HepG2 (cell line): ENCODE results near the gene C7orf57. TPM values are rescaled to one million over a fixed set of nuclear protein-coding genes. Genes with fewer than 3 reads are reported as not detected.

Experiments used
- AGO1 ChIP-seq: fragments of 200-400 bp; formaldehyde crosslinking; IDR thresholded peaks from 2 replicates; pipeline ENCODE4 v1.6.1; 2017; ENCODE audit warnings: mild to moderate bottlenecking, low read depth, low read length, moderate library complexity; ENCODE audit not compliant: poor library complexity, severe bottlenecking
- AHR ChIP-seq: IDR thresholded peaks from 2 replicates; pipeline ENCODE4 v1.6.1; 2018; ENCODE audit warnings: missing genetic modification reagents, missing compliant biosample characterization
- CBX5 ChIP-seq: sonication (generic); formaldehyde crosslinking; IDR thresholded peaks from 2 replicates; pipeline ENCODE4 v1.4.0; 2020; ENCODE audit warnings: missing genetic modification reagents, borderline replicate concordance
- CHD2 ChIP-seq: IDR thresholded peaks from 2 replicates; pipeline ENCODE4 v1.6.1; 2011; ENCODE audit warnings: low read depth, low read length, improper control_type of control experiment
- DDIT3 ChIP-seq: sonication (generic); formaldehyde crosslinking; IDR thresholded peaks from 2 replicates; pipeline ENCODE4 v1.4.0; 2020; ENCODE audit warnings: mild to moderate bottlenecking, missing genetic modification reagents
- GMEB1 ChIP-seq: sonication (generic); formaldehyde crosslinking; IDR thresholded peaks from 2 replicates; pipeline ENCODE4 v1.5.1; 2020; ENCODE audit warnings: missing genetic modification reagents, mild to moderate bottlenecking, borderline replicate concordance
- IRF9 ChIP-seq: sonication (generic); formaldehyde crosslinking; IDR thresholded peaks from 2 replicates; pipeline ENCODE4 v1.8.0; 2022; ENCODE audit warnings: missing genetic modification reagents, mild to moderate bottlenecking, borderline replicate concordance
- KDM6A ChIP-seq: IDR thresholded peaks from 2 replicates; pipeline ENCODE4 v1.6.1; 2016; ENCODE audit warnings: low read depth
- KLF12 ChIP-seq: sonication (generic); formaldehyde crosslinking; IDR thresholded peaks from 2 replicates; pipeline ENCODE4 v1.4.0; 2020; ENCODE audit warnings: missing genetic modification reagents, borderline replicate concordance
- KLF6 ChIP-seq: IDR thresholded peaks from 2 replicates; pipeline ENCODE4 v1.8.0; 2016; ENCODE audit warnings: missing biosample characterization, missing genetic modification reagents
- MBD4 ChIP-seq: IDR thresholded peaks from 2 replicates; pipeline ENCODE4 v1.6.1; 2012; ENCODE audit warnings: low read length, inconsistent platforms, borderline replicate concordance
- MED1 ChIP-seq: sonication (generic); formaldehyde crosslinking; IDR thresholded peaks from 2 replicates; pipeline ENCODE4 v1.4.0; 2020; ENCODE audit warnings: missing genetic modification reagents
- NFKB2 ChIP-seq: sonication (generic); formaldehyde crosslinking; IDR thresholded peaks from 2 replicates; pipeline ENCODE4 v1.4.0; 2020; ENCODE audit warnings: missing genetic modification reagents, borderline replicate concordance
- NKX3-1 ChIP-seq: sonication (generic); formaldehyde crosslinking; IDR thresholded peaks from 2 replicates; pipeline ENCODE4 v1.5.0; 2020; ENCODE audit warnings: missing genetic modification reagents
- POLR2G ChIP-seq: fragments of 200-400 bp; formaldehyde crosslinking; IDR thresholded peaks from 2 replicates; pipeline ENCODE4 v1.6.1; 2018; ENCODE audit warnings: mild to moderate bottlenecking, low read depth, low read length, moderate library complexity
- RAD21 ChIP-seq: fragments of 450-650 bp; formaldehyde crosslinking; IDR thresholded peaks from 2 replicates; pipeline ENCODE4 v1.5.0; 2020; ENCODE audit warnings: mild to moderate bottlenecking
- RARA ChIP-seq: IDR thresholded peaks from 2 replicates; pipeline ENCODE4 v1.6.1; 2016; ENCODE audit warnings: missing genetic modification reagents, missing compliant biosample characterization
- RBFOX2 ChIP-seq: fragments of 200-400 bp; formaldehyde crosslinking; IDR thresholded peaks from 2 replicates; pipeline ENCODE4 v1.6.1; 2017; ENCODE audit warnings: low read depth, mild to moderate bottlenecking, low read length
- REST ChIP-seq, 2 experiments: IDR thresholded peaks; 2 replicates each; pipeline ENCODE4 v1.6.1; 2011 to 2012; ENCODE audit warnings: low read length in 2 of 2, borderline replicate concordance in 1 of 2, low read depth in 1 of 2, mild to moderate bottlenecking in 1 of 2, moderate library complexity in 1 of 2
- RFX1 ChIP-seq: fragments of 450-650 bp; IDR thresholded peaks from 2 replicates; pipeline ENCODE4 v1.6.1; 2017
- SP5 ChIP-seq: IDR thresholded peaks from 2 replicates; pipeline ENCODE4 v1.6.1; 2016; ENCODE audit warnings: low read depth, borderline replicate concordance
- ZFX ChIP-seq: sonication (generic); formaldehyde crosslinking; IDR thresholded peaks from 2 replicates; pipeline ENCODE4 v1.4.0; 2020; ENCODE audit warnings: mild to moderate bottlenecking, low read depth, missing genetic modification reagents, moderate library complexity
- ZMAT3 ChIP-seq: sonication (generic); formaldehyde crosslinking; conservative IDR thresholded peaks from 2 replicates; pipeline ENCODE4 v1.7.0; 2021; ENCODE audit warnings: missing genetic modification reagents
- ZNF605 ChIP-seq: sonication (generic); formaldehyde crosslinking; IDR thresholded peaks from 2 replicates; pipeline ENCODE4 v1.8.0; 2022; ENCODE audit warnings: mild to moderate bottlenecking, missing genetic modification reagents
- ZSCAN21 ChIP-seq: sonication (generic); formaldehyde crosslinking; IDR thresholded peaks from 2 replicates; pipeline ENCODE4 v1.8.0; 2022; ENCODE audit warnings: mild to moderate bottlenecking, missing genetic modification reagents, moderate library complexity, borderline replicate concordance
- polyA plus RNA-seq, 8 experiments: library from polyadenylated mRNA; depleted of rRNA in 3 of 8; stranded (reverse) in 7 of 8; unstranded in 1 of 8; fragments of >200 nt; fragmentation: Illumina TruSeq in 4 of 8; extraction: Trizol in 4 of 8; gene quantifications; 2 replicates each; pipeline versions ENCODE4 v1.2.1 to v1.2.3, GENCODE V29; 2011 to 2016; ENCODE audit warnings: low read depth in 4 of 8, missing spikeins in 1 of 8, mixed read lengths in 1 of 8; ENCODE audit not compliant: insufficient read depth in 1 of 8
- total RNA-seq, 5 experiments: library from RNA; depleted of rRNA; stranded (reverse); fragments of >200 nt; fragmentation: Illumina TruSeq; extraction: Trizol; gene quantifications; 2 replicates each; pipeline ENCODE4 v1.2.3, GENCODE V29; 2016; ENCODE audit warnings: low read depth in 1 of 5

Gene C7orf57
- total and polyA plus RNA-seq, 2 of the 13 experiments (the other 11 are each of a cell fraction or from before 2014, with no cell fraction given), result not detected

- TF ChIP-seq GMEB1 (CRISPR knock-in tag) (no peak), MBD4 (no peak), CHD2 (no peak), NKX3-1 (CRISPR knock-in tag) (no peak), RBFOX2 (no peak), CBX5 (0 out of 2 replicates have a peak, but pooled peaks have one; percentile 22), ZMAT3 (no peak), RFX1 (no peak), ZFX (no peak), KLF6 (CRISPR knock-in tag) (no peak), SP5 (CRISPR knock-in tag) (no peak), REST (IDR thresholded peaks at IDR 0.05; ENCODE audit: borderline replicate concordance in 1 of 2, low read depth in 1 of 2, low read length in 2 of 2) (no peak), ZSCAN21 (CRISPR knock-in tag) (0 out of 2 replicates have a peak, but pooled peaks have one; percentile 37), AGO1 (no peak), DDIT3 (CRISPR knock-in tag) (no peak), KLF12 (CRISPR knock-in tag) (no peak), POLR2G (no peak), RARA (CRISPR knock-in tag) (peak; percentile 86), AHR (CRISPR knock-in tag) (no peak), RAD21 (CRISPR knock-in tag) (peak; percentile 93), NFKB2 (CRISPR knock-in tag) (no peak), ZNF605 (CRISPR knock-in tag) (no peak), IRF9 (no peak), KDM6A (CRISPR knock-in tag) (no peak), MED1 (CRISPR knock-in tag) (peak; percentile 31; the same call in 1 of the 2 replicates)
Measured at GRCh38 chr7:48109848-48110663, 74.7 kb downstream of the C7orf57 start (continued).
